ENCODE measurements around the gene ITGA1.

- TF ChIP-seq CTCF (IDR thresholded peaks at IDR 0.05) (no peak), POLR2AphosphoS5 (IDR thresholded peaks at IDR 0.05) (no peak), POLR2A (IDR thresholded peaks at IDR 0.05) (no peak)
These were observed 88.1 kb downstream of the ITGA1 start for GRCh38 chr5:52875827-52876226.

Data from breast epithelium (tissue), 3 donors.